ENCODE results near the gene TRIM9. TPM values are rescaled to one million over a fixed set of nuclear protein-coding genes. Genes with fewer than 3 reads are reported as not detected.

Gene TRIM9
- total and polyA plus RNA-seq, 9 of the 15 experiments (the other 6 are each of a cell fraction or from before 2014, with no cell fraction given) = 0.03 to 0.15 (median 0.04) TPM; not detected in 4

- TF ChIP-seq ZNF407 (IDR thresholded peaks at IDR 0.05; ENCODE audit: low read depth) (no peak), HNRNPLL (IDR thresholded peaks at IDR 0.05; ENCODE audit: low read depth, low read length, poor library complexity, severe bottlenecking) (no peak), ELF2 (CRISPR knock-in tag; IDR thresholded peaks at IDR 0.05) (no peak), RCOR1 (IDR thresholded peaks at IDR 0.05; ENCODE audit: borderline replicate concordance in 1 of 2, low read depth in 2 of 2, low read length in 2 of 2) (no peak), TFAM (CRISPR knock-in tag; conservative IDR thresholded peaks at IDR 0.05) (no peak), CBFB (CRISPR knock-in tag; IDR thresholded peaks at IDR 0.05) (no peak), TCF7L2 (IDR thresholded peaks at IDR 0.05; ENCODE audit: low read depth, low read length) (no peak), THAP12 (CRISPR knock-in tag; IDR thresholded peaks at IDR 0.05) (no peak), HNRNPUL1 (IDR thresholded peaks at IDR 0.05; ENCODE audit: low read length) (no peak), ZNF3 (CRISPR knock-in tag; IDR thresholded peaks at IDR 0.05) (no peak), TRIM24 (IDR thresholded peaks at IDR 0.05) (no peak), CCNT2 (IDR thresholded peaks at IDR 0.05; ENCODE audit: borderline replicate concordance, extremely low read depth, insufficient read length, low read depth, low read length) (no peak), ZNF395 (CRISPR knock-in tag; IDR thresholded peaks at IDR 0.05) (no peak)
Observed at GRCh38 chr14:50929506-50929905, 165.4 kb downstream of the TRIM9 start (continued).

Measured in K562 (cell line).